Neural cell (in vitro differentiated cells): ENCODE results near the gene EML5. TPM values are rescaled to one million over a fixed set of nuclear protein-coding genes. Genes with fewer than 3 reads are reported as not detected.

Experiments
- H2AFZ ChIP-seq: fragments of 200-600, 300-800 bp; sonication (generic), shearing (Covaris generic); 2 replicates; pipeline ENCODE4 v1.6.0; 2014; ENCODE audit warnings: low read depth, mild to moderate bottlenecking, antibody characterized with exemption, low read length, moderate library complexity
- H3F3A ChIP-seq: fragments of 200-600 bp; shearing (Covaris generic); 2 replicates; pipeline ENCODE4 v1.6.1; 2016; ENCODE audit warnings: mild to moderate bottlenecking, moderate library complexity, mixed read lengths, antibody characterized with exemption, low read length; ENCODE audit not compliant: insufficient read depth, poor library complexity, severe bottlenecking
- H3K27ac ChIP-seq: fragments of 200-600, 300-800 bp; sonication (generic), shearing (Covaris generic); 2 replicates; pipeline ENCODE4 v1.5.1; 2014; ENCODE audit warnings: mild to moderate bottlenecking, low read length, moderate library complexity
- H3K27me3 ChIP-seq: fragments of 300-800, 200-600 bp; sonication (generic), shearing (Covaris generic); 2 replicates; pipeline ENCODE4 v1.6.0; 2014; ENCODE audit warnings: mild to moderate bottlenecking, low read depth, low read length, moderate library complexity; ENCODE audit not compliant: insufficient read depth
- H3K36me3 ChIP-seq: fragments of 300-800, 200-600 bp; sonication (generic), shearing (Covaris generic); 2 replicates; pipeline ENCODE4 v1.5.1; 2014; ENCODE audit warnings: mild to moderate bottlenecking, antibody characterized with exemption, low read length, moderate library complexity; ENCODE audit not compliant: insufficient read depth
- H3K4me2 ChIP-seq: fragments of 300-800, 200-600 bp; sonication (generic), shearing (Covaris generic); 2 replicates; pipeline ENCODE4 v1.6.0; 2014; ENCODE audit warnings: mild to moderate bottlenecking, low read length
- H3K4me3 ChIP-seq: fragments of 300-800, 200-600 bp; sonication (generic), shearing (Covaris generic); 2 replicates; pipeline ENCODE4 v1.5.1; 2014; ENCODE audit warnings: mild to moderate bottlenecking, low read length, moderate library complexity
- H3K79me2 ChIP-seq: fragments of 200-600 bp; shearing (Covaris generic); replicated peaks from 2 replicates; pipeline ENCODE4 v1.6.0; 2014; ENCODE audit warnings: mild to moderate bottlenecking, low read length, moderate library complexity; ENCODE audit not compliant: insufficient read depth
- H3K9ac ChIP-seq: fragments of 300-800, 200-600 bp; sonication (generic), shearing (Covaris generic); 2 replicates; pipeline ENCODE4 v1.6.1; 2016; ENCODE audit warnings: mild to moderate bottlenecking, low read length, mixed read lengths
- H3K9me2 ChIP-seq: fragments of 200-600 bp; shearing (Covaris generic); 2 replicates; pipeline ENCODE4 v1.6.1; 2016; ENCODE audit warnings: mild to moderate bottlenecking, low read length, mixed read lengths; ENCODE audit not compliant: insufficient read depth
- H3K9me3 ChIP-seq: fragments of 200-600, 300-800 bp; sonication (generic), shearing (Covaris generic); 2 replicates; pipeline ENCODE4 v1.6.1; 2016; ENCODE audit warnings: mild to moderate bottlenecking, mixed run types, low read length, moderate library complexity, mixed read lengths
- H4K20me1 ChIP-seq: fragments of 200-600 bp; shearing (Covaris generic); 2 replicates; pipeline ENCODE4 v1.6.1; 2016; ENCODE audit warnings: mild to moderate bottlenecking, mixed run types; ENCODE audit not compliant: insufficient read depth
- EP300 ChIP-seq: fragments of 450-650 bp; conservative IDR thresholded peaks from 2 replicates; pipeline ENCODE4 v1.6.1; 2014; ENCODE audit warnings: antibody characterized with exemption, mild to moderate bottlenecking, moderate library complexity; ENCODE audit not compliant: poor library complexity, severe bottlenecking
- EZH2 ChIP-seq: fragments of 200-600, 300-800 bp; shearing (Covaris generic), sonication (generic); IDR thresholded peaks from 2 replicates; pipeline ENCODE4 v1.6.1; 2014; ENCODE audit warnings: antibody characterized with exemption, low read length, borderline replicate concordance, mild to moderate bottlenecking; ENCODE audit not compliant: insufficient read depth, poor library complexity, severe bottlenecking
- MXI1 ChIP-seq: fragments of 450-650 bp; conservative IDR thresholded peaks from 2 replicates; pipeline ENCODE4 v1.6.1; 2014; ENCODE audit warnings: antibody characterized with exemption, mild to moderate bottlenecking; ENCODE audit not compliant: poor library complexity, severe bottlenecking
- POLR2AphosphoS5 ChIP-seq: IDR thresholded peaks from 2 replicates; pipeline ENCODE4 v1.6.1; 2012
- RAD21 ChIP-seq: fragments of 450-650 bp; conservative IDR thresholded peaks from 2 replicates; pipeline ENCODE4 v1.6.1; 2014; ENCODE audit warnings: antibody characterized with exemption, mild to moderate bottlenecking, moderate library complexity
- REST ChIP-seq: IDR thresholded peaks from 2 replicates; pipeline ENCODE4 v1.6.1; 2012; ENCODE audit warnings: borderline replicate concordance
- SMC3 ChIP-seq: fragments of 450-650 bp; conservative IDR thresholded peaks from 2 replicates; pipeline ENCODE4 v1.6.1; 2014; ENCODE audit warnings: antibody characterized with exemption, mild to moderate bottlenecking, moderate library complexity; ENCODE audit not compliant: poor library complexity
- TAF1 ChIP-seq: IDR thresholded peaks from 2 replicates; pipeline ENCODE4 v1.6.1; 2012; ENCODE audit warnings: low read depth
- polyA plus RNA-seq: library from polyadenylated mRNA; depleted of rRNA; stranded (reverse); fragments of >200 nt; gene quantifications from 2 replicates; pipeline ENCODE4 v1.2.3, GENCODE V29; 2014
- TF ChIP-seq, protein P1 (sequence below): fragments of 450-650 bp; IDR thresholded peaks from 2 replicates; pipeline ENCODE4 v1.5.1; 2014; ENCODE audit warnings: antibody characterized with exemption, mild to moderate bottlenecking, moderate library complexity; ENCODE audit not compliant: poor library complexity, severe bottlenecking

EML5 gene
- polyA plus RNA-seq, 1 donor from 2014 or later: 27.5 TPM

GRCh38 chr14:88748288-88748687 lies 44.5 kb downstream of the EML5 start:
- no peaks in the 10 kb centered on the region for H4K20me1 ChIP-seq
- no peak overlapping the region for H2AFZ ChIP-seq
- no peak overlapping the region for H3K4me3 ChIP-seq
- H3K27me3 ChIP-seq: no peaks in the 10 kb centered on the region
- no peak overlapping the region for H3K9ac ChIP-seq
- no peaks in the 10 kb centered on the region for H3K79me2 ChIP-seq
- H3K9me3 ChIP-seq: no peaks in the 10 kb centered on the region
- no peak overlapping the region for H3K4me2 ChIP-seq
- no peak overlapping the region for H3K27ac ChIP-seq
- H3K9me2 ChIP-seq: no peaks in the 10 kb centered on the region
- H3K36me3 ChIP-seq: no peaks in the 10 kb centered on the region
- no peaks in the 10 kb centered on the region for H3F3A ChIP-seq
- TF ChIP-seq TAF1 (no peak), POLR2AphosphoS5 (no peak), SMC3 (no peak), REST (no peak), MXI1 (no peak), RAD21 (no peak), EP300 (no peak)
- TF ChIP-seq, protein P1, sequence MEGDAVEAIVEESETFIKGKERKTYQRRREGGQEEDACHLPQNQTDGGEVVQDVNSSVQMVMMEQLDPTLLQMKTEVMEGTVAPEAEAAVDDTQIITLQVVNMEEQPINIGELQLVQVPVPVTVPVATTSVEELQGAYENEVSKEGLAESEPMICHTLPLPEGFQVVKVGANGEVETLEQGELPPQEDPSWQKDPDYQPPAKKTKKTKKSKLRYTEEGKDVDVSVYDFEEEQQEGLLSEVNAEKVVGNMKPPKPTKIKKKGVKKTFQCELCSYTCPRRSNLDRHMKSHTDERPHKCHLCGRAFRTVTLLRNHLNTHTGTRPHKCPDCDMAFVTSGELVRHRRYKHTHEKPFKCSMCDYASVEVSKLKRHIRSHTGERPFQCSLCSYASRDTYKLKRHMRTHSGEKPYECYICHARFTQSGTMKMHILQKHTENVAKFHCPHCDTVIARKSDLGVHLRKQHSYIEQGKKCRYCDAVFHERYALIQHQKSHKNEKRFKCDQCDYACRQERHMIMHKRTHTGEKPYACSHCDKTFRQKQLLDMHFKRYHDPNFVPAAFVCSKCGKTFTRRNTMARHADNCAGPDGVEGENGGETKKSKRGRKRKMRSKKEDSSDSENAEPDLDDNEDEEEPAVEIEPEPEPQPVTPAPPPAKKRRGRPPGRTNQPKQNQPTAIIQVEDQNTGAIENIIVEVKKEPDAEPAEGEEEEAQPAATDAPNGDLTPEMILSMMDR: no peak

- Histone ChIP-seq H2AFZ (no peak overlapping the region), H3K27me3 (no peaks in the 10 kb centered on the region), H3K9me3 (no peaks in the 10 kb centered on the region), H4K20me1 (no peaks in the 10 kb centered on the region), H3F3A (no peaks in the 10 kb centered on the region), H3K36me3 (no peaks in the 10 kb centered on the region), H3K4me2 (no peak overlapping the region), H3K4me3 (no peak overlapping the region), H3K9me2 (no peaks in the 10 kb centered on the region), H3K79me2 (no peaks in the 10 kb centered on the region), H3K9ac (no peak overlapping the region), H3K27ac (no peak overlapping the region)
- TF ChIP-seq EZH2 (no peak), EP300 (no peak), RAD21 (no peak), TAF1 (no peak), POLR2AphosphoS5 (no peak)
Measured at GRCh38 chr14:88746052-88746451, 46.7 kb downstream of the EML5 start.

DNA sequence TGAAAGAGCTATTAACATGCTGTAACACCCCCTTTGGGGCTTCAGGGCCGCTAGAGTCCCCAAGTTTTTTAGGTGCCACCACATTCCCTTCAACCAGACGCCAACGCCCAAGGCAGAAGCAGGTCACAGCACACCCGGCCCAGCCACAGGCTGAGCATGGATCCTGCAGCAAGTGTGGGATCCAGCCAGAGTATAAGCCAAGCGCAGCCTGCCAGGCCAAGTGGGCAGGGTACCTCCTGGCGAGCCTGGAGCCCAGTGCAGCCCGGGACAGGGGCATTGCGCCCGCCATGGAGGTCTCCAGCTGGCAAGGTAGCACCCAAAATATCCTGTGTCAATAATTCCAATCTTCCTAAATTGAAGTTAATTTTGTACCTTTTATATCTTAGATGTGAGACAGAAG lies 55.5 kb downstream of the EML5 start:
- no peaks in the 10 kb centered on the region for H3K27me3 ChIP-seq
- H2AFZ ChIP-seq: no peak overlapping the region
- no peaks in the 10 kb centered on the region for H3K36me3 ChIP-seq
- H3F3A ChIP-seq: no peaks in the 10 kb centered on the region
- H3K4me3 ChIP-seq: no peak overlapping the region
- H3K79me2 ChIP-seq: no peaks in the 10 kb centered on the region
- no peaks in the 10 kb centered on the region for H3K9me2 ChIP-seq
- TF ChIP-seq TAF1 (no peak), POLR2AphosphoS5 (no peak), SMC3 (no peak), REST (no peak), RAD21 (no peak), MXI1 (no peak), EZH2 (no peak), EP300 (no peak)
- TF ChIP-seq, protein P1: no peak
- H3K9me3 ChIP-seq: no peaks in the 10 kb centered on the region
- no peaks in the 10 kb centered on the region for H4K20me1 ChIP-seq
- H3K4me2 ChIP-seq: no peak overlapping the region
- no peak overlapping the region for H3K27ac ChIP-seq
- no peak overlapping the region for H3K9ac ChIP-seq
